ENCODE results near the gene HOGA1. TPM values are rescaled to one million over a fixed set of nuclear protein-coding genes. Genes with fewer than 3 reads are reported as not detected.
"Not testable (repeated sequence)": the region's sequence is repeated elsewhere in the genome, so short reads cannot be mapped to it uniquely, and the experiment has no call there.

HOGA1 gene
- total and polyA plus RNA-seq, 7 donors: 0.66 to 12.3 (median 3.4) TPM

- H3K4me1 ChIP-seq: peaks cover 6% of the 10 kb centered on the region
- no peaks in the 10 kb centered on the region for H3K36me3 ChIP-seq (ENCODE audit: insufficient read depth in 1 of 2, low read depth in 1 of 2)
- H3K9me3 ChIP-seq: no peaks in the 10 kb centered on the region
- ATAC-seq (peak; percentile 21 to 55 (median 40)), DNase-seq (no peak)
- TF ChIP-seq CTCF (IDR thresholded peaks at IDR 0.05): peak; percentile 11
- intact Hi-C loops (cut with DNase I): no loop called here
- H3K27ac ChIP-seq: peak overlapping the region; percentile 63
- H3K4me3 ChIP-seq: peak overlapping the region; percentile 91
- no peaks in the 10 kb centered on the region for H3K27me3 ChIP-seq (ENCODE audit: insufficient read depth in 3 of 3, low read length in 2 of 3)
- WGBS, 3 donors: 83 to 91% (median 89%) methylated on average over 8 of the region's 8 CpGs
Observed at GRCh38 chr10:97633921-97634320, 49.7 kb downstream of the HOGA1 start.

GRCh38 chr10:97635577-97635976 lies 51.4 kb downstream of the HOGA1 start:
- WGBS, 3 donors: 93 to 94% (median 94%) methylated on average over 1 of the region's 1 CpG
- no peaks in the 10 kb centered on the region for H3K36me3 ChIP-seq (ENCODE audit: insufficient read depth in 1 of 2, low read depth in 1 of 2)
- peaks cover 6% of the 10 kb centered on the region for H3K4me1 ChIP-seq
- no peak overlapping the region for H3K27ac ChIP-seq
- no peaks in the 10 kb centered on the region for H3K9me3 ChIP-seq
- DNase-seq: no peak
- H3K4me3 ChIP-seq: no peak overlapping the region
- H3K27me3 ChIP-seq (ENCODE audit: insufficient read depth in 3 of 3, low read length in 2 of 3): no peaks in the 10 kb centered on the region
- TF ChIP-seq CTCF (IDR thresholded peaks at IDR 0.05): no peak
- ATAC-seq: no peak
- intact Hi-C loops (cut with DNase I): no loop called here

- intact Hi-C loops (cut with DNase I); H3K36me3 ChIP-seq (ENCODE audit: insufficient read depth in 1 of 2, low read depth in 1 of 2); H3K27ac ChIP-seq; H3K4me3 ChIP-seq; ATAC-seq; DNase-seq; H3K9me3 ChIP-seq; H3K27me3 ChIP-seq (ENCODE audit: insufficient read depth in 3 of 3, low read length in 2 of 3): not testable (repeated sequence)
- H3K4me1 ChIP-seq: peaks cover 14% of the 10 kb centered on the region
- 73 to 81% (median 73%) methylated on average over 3 of the region's 3 CpGs for WGBS, 3 donors
Observed at GRCh38 chr10:97639090-97639489, 54.9 kb downstream of the HOGA1 start.

- 2 to 5% (median 2%) methylated on average over 23 to 54 of the region's 54 CpGs for WGBS, 3 donors
- Histone ChIP-seq H3K4me1 (peaks cover 14% of the 10 kb centered on the region), H3K27me3 (ENCODE audit: insufficient read depth in 3 of 3, low read length in 2 of 3) (no peaks in the 10 kb centered on the region), H3K9me3 (no peaks in the 10 kb centered on the region), H3K36me3 (ENCODE audit: insufficient read depth in 1 of 2, low read depth in 1 of 2) (peaks cover 0 to 15% of the 10 kb centered on the region in 2 donors), H3K27ac (peak within 1 kb of the TSS; percentile 84), H3K4me3 (peak within 1 kb of the TSS; percentile 90)
- intact Hi-C loops (cut with DNase I): no loop called here
- no peak for TF ChIP-seq CTCF (IDR thresholded peaks at IDR 0.05)
- peak; percentile 99 to 100 (median 99) for ATAC-seq
- DNase-seq: peak; percentile 99
Observed at GRCh38 chr10:97640174-97640867, 56.1 kb downstream of the HOGA1 start, which contains the start of gene PI4K2A. TSS of gene PI4K2A (plus strand) at chr10:97640671. CDS start at chr10:97640743, 72 bp downstream.

DNA sequence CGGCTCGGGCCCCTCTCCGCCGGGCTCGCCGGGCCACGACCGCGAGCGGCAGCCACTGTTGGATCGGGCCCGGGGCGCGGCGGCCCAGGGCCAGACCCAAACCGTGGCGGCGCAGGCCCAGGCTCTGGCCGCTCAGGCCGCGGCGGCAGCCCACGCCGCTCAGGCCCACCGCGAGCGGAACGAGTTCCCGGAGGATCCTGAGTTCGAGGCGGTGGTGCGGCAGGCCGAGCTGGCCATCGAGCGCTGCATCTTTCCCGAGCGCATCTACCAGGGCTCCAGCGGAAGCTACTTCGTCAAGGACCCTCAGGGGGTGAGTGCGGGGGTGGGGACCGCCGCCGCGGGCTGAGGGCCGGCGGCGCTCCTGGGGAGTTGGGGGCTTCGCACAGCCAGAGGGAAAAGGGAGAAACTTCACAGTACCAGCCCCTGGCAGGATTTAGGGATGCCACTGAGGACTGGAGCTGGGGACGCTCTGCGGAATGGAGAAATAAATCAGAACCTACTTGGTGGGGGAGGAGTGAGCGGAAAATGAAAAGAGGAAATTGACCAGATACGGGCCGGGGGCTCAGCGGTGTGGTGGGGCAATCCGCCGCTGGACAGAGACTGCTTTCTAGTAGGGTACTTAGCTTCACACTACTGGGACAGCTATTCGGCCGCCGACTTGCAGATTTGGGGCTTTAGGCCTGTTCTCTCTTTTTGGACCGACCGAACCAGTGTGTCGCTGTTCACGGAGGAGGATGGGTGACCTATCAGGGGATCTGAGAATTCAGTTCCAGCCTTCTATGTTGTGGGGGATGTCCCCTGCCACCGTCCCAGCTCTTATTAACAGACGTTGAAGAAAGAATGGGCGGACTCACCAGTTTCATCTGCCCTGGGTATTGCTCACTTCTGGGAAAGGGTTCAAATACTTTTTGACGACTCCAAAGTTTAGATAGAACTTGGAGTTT lies 57.0 kb downstream of the HOGA1 start:
- peaks cover 0 to 22% of the 10 kb centered on the region in 2 donors for H3K36me3 ChIP-seq (ENCODE audit: insufficient read depth in 1 of 2, low read depth in 1 of 2)
- WGBS, 3 donors: 1 to 2% (median 1%) methylated on average over 54 to 67 of the region's 67 CpGs
- intact Hi-C loops (cut with DNase I): no loop called here
- H3K4me3 ChIP-seq: peak overlapping the region; percentile 90
- peaks cover 14% of the 10 kb centered on the region for H3K4me1 ChIP-seq
- DNase-seq: peak in 1 of 2 donors; percentile 29
- peak overlapping the region; percentile 84 for H3K27ac ChIP-seq
- no peaks in the 10 kb centered on the region for H3K9me3 ChIP-seq
- no peaks in the 10 kb centered on the region for H3K27me3 ChIP-seq (ENCODE audit: insufficient read depth in 3 of 3, low read length in 2 of 3)
- ATAC-seq: peak in 2 of 4 donors; percentile 46 to 48
- no peak for TF ChIP-seq CTCF (IDR thresholded peaks at IDR 0.05)

GRCh38 chr10:97642471-97643159 lies 58.4 kb downstream of the HOGA1 start:
- H3K27me3 ChIP-seq (ENCODE audit: insufficient read depth in 3 of 3, low read length in 2 of 3); H3K27ac ChIP-seq; H3K4me3 ChIP-seq; H3K9me3 ChIP-seq; DNase-seq; ATAC-seq; intact Hi-C loops (cut with DNase I): not testable (repeated sequence)
- Histone ChIP-seq H3K36me3 (ENCODE audit: insufficient read depth in 1 of 2, low read depth in 1 of 2) (peaks cover 0 to 31% of the 10 kb centered on the region in 2 donors), H3K4me1 (peaks cover 21% of the 10 kb centered on the region)
- 94 to 96% (median 95%) methylated on average over 13 of the region's 13 CpGs for WGBS, 3 donors

Measured in psoas muscle (tissue), 8 donors.